ENCODE data around the gene ARSD.
"Not testable (repeated sequence)": the region's sequence is repeated elsewhere in the genome, so short reads cannot be mapped to it uniquely, and the experiment has no call there.

The ARSD gene

GRCh38 chrX:2908125-2908685 is 20.9 kb downstream of the ARSD start:
- WGBS (ENCODE audit: insufficient coverage, insufficient read length) = 100% methylated on average over 2 of the region's 2 CpGs
- Histone ChIP-seq H3K4me3 (ENCODE audit: low read length) (no peak overlapping the region), H3K4me1 (ENCODE audit: control insufficient read depth, insufficient read depth, low read length) (no peaks in the 10 kb centered on the region), H3K36me3 (ENCODE audit: control insufficient read depth, insufficient read depth, low read length) (no peaks in the 10 kb centered on the region), H3K9me3 (ENCODE audit: control insufficient read depth, insufficient read depth, low read length) (no peaks in the 10 kb centered on the region), H3K27me3 (ENCODE audit: control insufficient read depth, insufficient read depth, low read length) (no peaks in the 10 kb centered on the region), H3K27ac (ENCODE audit: low read length) (no peak overlapping the region)
- DNase-seq (ENCODE audit: low read depth, low spot score) = no peak

DNA sequence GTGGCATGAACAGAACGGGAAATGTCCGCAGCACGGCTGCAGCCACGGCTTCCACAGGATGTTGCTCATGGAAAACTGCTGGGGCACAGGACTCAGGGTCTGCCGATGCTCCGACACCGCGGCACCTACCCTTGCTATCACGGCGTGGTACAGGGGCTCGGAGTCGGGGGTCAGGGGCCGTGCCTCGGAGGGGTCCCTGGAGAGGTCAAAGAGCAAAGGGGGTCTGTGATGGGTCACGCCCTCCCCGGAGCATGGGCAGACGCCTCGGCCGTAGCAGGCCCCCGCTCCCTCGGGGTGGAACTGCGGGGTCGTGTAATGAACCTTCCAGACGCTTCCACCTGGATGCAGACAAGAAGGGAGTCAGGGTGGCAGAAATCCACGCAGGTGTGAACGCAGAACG is 21.8 kb downstream of the ARSD start:
- Histone ChIP-seq H3K36me3 (ENCODE audit: control insufficient read depth, insufficient read depth, low read length) (no peaks in the 10 kb centered on the region), H3K27ac (ENCODE audit: low read length) (no peak overlapping the region), H3K4me3 (ENCODE audit: low read length) (no peak overlapping the region), H3K4me1 (ENCODE audit: control insufficient read depth, insufficient read depth, low read length) (no peaks in the 10 kb centered on the region), H3K27me3 (ENCODE audit: control insufficient read depth, insufficient read depth, low read length) (no peaks in the 10 kb centered on the region), H3K9me3 (ENCODE audit: control insufficient read depth, insufficient read depth, low read length) (no peaks in the 10 kb centered on the region)
- DNase-seq (ENCODE audit: low read depth, low spot score) = no peak
- WGBS (ENCODE audit: insufficient coverage, insufficient read length) = no CpG with 5 or more reads among the region's 27 CpGs

DNA sequence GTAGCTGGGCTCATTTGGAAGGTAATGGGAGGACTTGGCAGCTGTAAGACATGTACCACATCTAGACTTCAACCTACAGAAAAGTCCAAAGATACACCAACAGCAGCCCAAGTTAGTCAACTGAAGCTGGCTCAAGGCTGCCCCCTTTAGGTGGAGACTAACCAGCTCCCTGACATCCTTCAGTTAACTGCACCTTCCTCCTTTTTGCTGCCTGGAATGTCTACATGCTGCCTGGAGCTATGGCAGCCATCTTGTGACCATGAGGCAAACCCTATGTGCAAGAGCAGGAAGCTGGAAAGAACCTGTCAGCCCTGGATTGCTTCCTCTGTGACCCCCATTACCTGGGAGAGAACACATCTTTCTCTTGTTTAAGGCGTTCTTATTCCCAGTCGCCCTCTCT is 25.8 kb downstream of the ARSD start:
- Histone ChIP-seq H3K9me3 (ENCODE audit: control insufficient read depth, insufficient read depth, low read length) (no peaks in the 10 kb centered on the region), H3K27me3 (ENCODE audit: control insufficient read depth, insufficient read depth, low read length) (no peaks in the 10 kb centered on the region), H3K4me3 (ENCODE audit: low read length) (no peak overlapping the region), H3K4me1 (ENCODE audit: control insufficient read depth, insufficient read depth, low read length) (no peaks in the 10 kb centered on the region), H3K36me3 (ENCODE audit: control insufficient read depth, insufficient read depth, low read length) (no peaks in the 10 kb centered on the region), H3K27ac (ENCODE audit: low read length) (no peak overlapping the region)
- no peak for DNase-seq (ENCODE audit: low read depth, low spot score)
- WGBS (ENCODE audit: insufficient coverage, insufficient read length) = no CpG with 5 or more reads among the region's 2 CpGs

DNA sequence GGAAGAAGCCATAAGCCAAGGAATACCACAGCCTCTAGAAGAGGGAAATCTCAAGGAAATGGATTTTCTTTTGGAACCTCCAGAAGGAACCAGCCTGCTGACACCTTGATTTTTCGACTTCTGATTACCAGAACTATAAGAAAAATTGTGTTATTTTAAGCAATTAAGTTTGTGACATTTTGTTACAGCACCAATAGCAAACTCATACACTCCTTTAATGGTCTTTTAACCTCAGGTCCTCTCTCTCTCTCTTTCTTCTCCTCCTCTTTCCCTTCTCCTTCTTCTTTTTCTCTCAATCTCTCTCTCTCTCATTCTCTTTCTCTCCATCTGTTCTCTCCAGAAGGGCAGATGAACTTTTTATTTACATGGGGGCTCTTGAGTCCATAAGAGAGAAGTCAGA is 26.3 kb downstream of the ARSD start:
- no peak overlapping the region for H3K27ac ChIP-seq (ENCODE audit: low read length)
- no peaks in the 10 kb centered on the region for H3K27me3 ChIP-seq (ENCODE audit: control insufficient read depth, insufficient read depth, low read length)
- no CpG with 5 or more reads among the region's 1 CpG for WGBS (ENCODE audit: insufficient coverage, insufficient read length)
- no peaks in the 10 kb centered on the region for H3K36me3 ChIP-seq (ENCODE audit: control insufficient read depth, insufficient read depth, low read length)
- no peaks in the 10 kb centered on the region for H3K9me3 ChIP-seq (ENCODE audit: control insufficient read depth, insufficient read depth, low read length)
- H3K4me3 ChIP-seq (ENCODE audit: low read length) = no peak overlapping the region
- DNase-seq (ENCODE audit: low read depth, low spot score) = no peak
- no peaks in the 10 kb centered on the region for H3K4me1 ChIP-seq (ENCODE audit: control insufficient read depth, insufficient read depth, low read length)

DNA sequence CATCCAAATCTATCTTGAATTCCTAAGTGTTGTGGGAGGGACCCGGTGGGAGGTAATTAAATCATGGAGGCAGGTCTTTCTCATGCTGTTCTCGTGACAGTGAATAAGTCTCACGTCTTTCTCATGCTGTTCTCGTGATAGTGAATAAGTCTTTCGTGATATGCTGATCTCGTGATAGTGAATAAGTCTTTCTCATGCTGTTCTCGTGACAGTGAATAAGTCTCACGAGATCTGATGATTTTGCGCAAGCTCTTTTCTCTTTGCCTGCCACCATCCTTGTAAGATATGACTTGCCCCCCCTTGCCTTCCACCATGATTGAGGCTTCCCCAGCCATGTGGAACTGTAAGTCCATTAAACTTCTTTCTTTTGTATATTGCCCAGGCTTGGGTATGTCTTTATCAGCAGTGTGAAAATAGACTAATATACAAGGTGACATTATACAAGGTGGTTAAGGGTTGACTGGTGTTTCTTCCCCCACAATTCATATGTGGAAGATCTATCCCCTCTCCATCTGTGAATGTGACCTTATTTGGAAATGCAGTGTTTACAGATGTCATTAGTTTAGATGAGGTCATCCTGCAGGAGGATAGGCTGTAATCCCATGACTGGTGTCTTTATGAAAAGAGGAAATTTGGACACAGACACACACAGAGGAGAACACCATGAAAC is 27.6 kb downstream of the ARSD start:
- WGBS (ENCODE audit: insufficient coverage, insufficient read length) = no CpG with 5 or more reads among the region's 9 CpGs
- Histone ChIP-seq H3K36me3 (ENCODE audit: control insufficient read depth, insufficient read depth, low read length) (no peaks in the 10 kb centered on the region), H3K27ac (ENCODE audit: low read length) (no peak overlapping the region), H3K4me3 (ENCODE audit: low read length) (no peak overlapping the region), H3K9me3 (ENCODE audit: control insufficient read depth, insufficient read depth, low read length) (no peaks in the 10 kb centered on the region), H3K27me3 (ENCODE audit: control insufficient read depth, insufficient read depth, low read length) (no peaks in the 10 kb centered on the region), H3K4me1 (ENCODE audit: control insufficient read depth, insufficient read depth, low read length) (no peaks in the 10 kb centered on the region)
- DNase-seq (ENCODE audit: low read depth, low spot score) = no peak

DNA sequence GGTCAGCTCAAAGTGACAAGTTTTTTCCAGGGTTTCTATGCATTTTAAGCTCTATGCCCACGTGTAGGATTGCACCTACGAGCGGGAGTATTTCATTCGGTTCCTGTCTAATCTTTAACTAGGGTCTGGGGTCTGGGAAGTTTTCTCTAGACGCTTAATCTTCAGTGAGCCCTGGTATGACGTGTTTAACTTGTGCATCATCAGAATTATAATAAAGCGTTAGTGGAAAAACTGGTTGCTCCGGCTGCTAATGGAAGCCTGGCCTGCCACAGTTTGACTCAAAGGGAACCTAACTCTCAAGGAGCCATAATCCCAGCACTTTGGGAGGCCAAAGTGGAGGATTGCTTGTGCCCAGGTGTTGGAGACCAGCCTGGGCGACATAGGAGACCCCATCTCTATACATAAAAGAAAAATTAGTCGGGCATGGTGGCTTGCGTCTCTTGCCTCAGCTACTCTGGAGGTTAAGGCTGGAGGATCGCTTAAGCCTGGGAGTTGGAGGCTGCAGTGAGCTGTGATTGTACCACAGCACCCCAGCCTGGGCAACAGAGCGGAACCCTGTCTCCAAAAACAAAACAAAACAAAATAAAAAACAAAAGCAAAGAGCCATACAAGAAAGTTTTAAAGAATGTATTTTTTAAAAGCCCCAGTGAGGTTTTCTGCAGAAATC is 30.2 kb downstream of the ARSD start:
- no peak for DNase-seq (ENCODE audit: low read depth, low spot score)
- Histone ChIP-seq H3K27ac (ENCODE audit: low read length) (no peak overlapping the region), H3K36me3 (ENCODE audit: control insufficient read depth, insufficient read depth, low read length) (no peaks in the 10 kb centered on the region), H3K4me1 (ENCODE audit: control insufficient read depth, insufficient read depth, low read length) (no peaks in the 10 kb centered on the region), H3K4me3 (ENCODE audit: low read length) (no peak overlapping the region), H3K9me3 (ENCODE audit: control insufficient read depth, insufficient read depth, low read length) (no peaks in the 10 kb centered on the region), H3K27me3 (ENCODE audit: control insufficient read depth, insufficient read depth, low read length) (no peaks in the 10 kb centered on the region)
- no CpG with 5 or more reads among the region's 13 CpGs for WGBS (ENCODE audit: insufficient coverage, insufficient read length)

- not testable (repeated sequence) for H3K27me3 ChIP-seq (ENCODE audit: control insufficient read depth, insufficient read depth, low read length); H3K4me1 ChIP-seq (ENCODE audit: control insufficient read depth, insufficient read depth, low read length); H3K9me3 ChIP-seq (ENCODE audit: control insufficient read depth, insufficient read depth, low read length); H3K4me3 ChIP-seq (ENCODE audit: low read length); H3K36me3 ChIP-seq (ENCODE audit: control insufficient read depth, insufficient read depth, low read length); DNase-seq (ENCODE audit: low read depth, low spot score)
- H3K27ac ChIP-seq (ENCODE audit: low read length) = peak overlapping the region; percentile 31
- WGBS (ENCODE audit: insufficient coverage, insufficient read length) = no CpG with 5 or more reads among the region's 22 CpGs
Observed at GRCh38 chrX:2897690-2898623, 31.2 kb downstream of the ARSD start.

- H3K36me3 ChIP-seq (ENCODE audit: control insufficient read depth, insufficient read depth, low read length) = no peaks in the 10 kb centered on the region
- no peaks in the 10 kb centered on the region for H3K4me1 ChIP-seq (ENCODE audit: control insufficient read depth, insufficient read depth, low read length)
- H3K27ac ChIP-seq (ENCODE audit: low read length) = no peak overlapping the region
- H3K4me3 ChIP-seq (ENCODE audit: low read length) = no peak overlapping the region
- H3K9me3 ChIP-seq (ENCODE audit: control insufficient read depth, insufficient read depth, low read length) = no peaks in the 10 kb centered on the region
- no peak for DNase-seq (ENCODE audit: low read depth, low spot score)
- WGBS (ENCODE audit: insufficient coverage, insufficient read length) = no CpG with 5 or more reads among the region's 12 CpGs
- H3K27me3 ChIP-seq (ENCODE audit: control insufficient read depth, insufficient read depth, low read length) = no peaks in the 10 kb centered on the region
Observed at GRCh38 chrX:2897311-2897689, 31.8 kb downstream of the ARSD start.

- Histone ChIP-seq H3K9me3 (ENCODE audit: control insufficient read depth, insufficient read depth, low read length) (no peaks in the 10 kb centered on the region), H3K27ac (ENCODE audit: low read length) (no peak overlapping the region), H3K27me3 (ENCODE audit: control insufficient read depth, insufficient read depth, low read length) (no peaks in the 10 kb centered on the region), H3K36me3 (ENCODE audit: control insufficient read depth, insufficient read depth, low read length) (no peaks in the 10 kb centered on the region), H3K4me1 (ENCODE audit: control insufficient read depth, insufficient read depth, low read length) (no peaks in the 10 kb centered on the region), H3K4me3 (ENCODE audit: low read length) (no peak overlapping the region)
- no peak for DNase-seq (ENCODE audit: low read depth, low spot score)
- no CpG with 5 or more reads among the region's 9 CpGs for WGBS (ENCODE audit: insufficient coverage, insufficient read length)
Observed at GRCh38 chrX:2894885-2895292, 34.2 kb downstream of the ARSD start.

DNA sequence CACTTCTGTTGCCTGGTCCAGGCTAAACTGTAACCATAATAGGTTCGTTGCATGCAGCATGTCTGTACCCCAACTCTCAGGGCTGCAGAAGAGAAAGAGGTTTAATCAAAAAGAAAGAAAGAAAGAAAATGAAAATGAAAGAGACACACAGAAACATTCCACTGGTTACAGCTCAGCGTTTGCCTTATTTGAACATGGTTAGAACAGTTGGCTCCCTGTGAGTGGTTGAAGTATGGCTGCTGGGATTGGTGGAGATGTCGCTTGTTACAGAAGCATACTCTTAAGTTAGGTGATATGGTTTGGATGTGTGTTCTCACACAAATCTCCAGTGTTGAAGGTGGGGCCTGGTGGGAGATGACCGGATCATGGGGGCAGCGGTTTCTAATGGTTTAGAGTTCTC is 36.3 kb downstream of the ARSD start:
- Histone ChIP-seq H3K36me3 (ENCODE audit: control insufficient read depth, insufficient read depth, low read length) (no peaks in the 10 kb centered on the region), H3K27ac (ENCODE audit: low read length) (no peak overlapping the region), H3K27me3 (ENCODE audit: control insufficient read depth, insufficient read depth, low read length) (no peaks in the 10 kb centered on the region), H3K4me3 (ENCODE audit: low read length) (no peak overlapping the region), H3K4me1 (ENCODE audit: control insufficient read depth, insufficient read depth, low read length) (no peaks in the 10 kb centered on the region), H3K9me3 (ENCODE audit: control insufficient read depth, insufficient read depth, low read length) (no peaks in the 10 kb centered on the region)
- WGBS (ENCODE audit: insufficient coverage, insufficient read length) = no CpG with 5 or more reads among the region's 5 CpGs
- DNase-seq (ENCODE audit: low read depth, low spot score) = no peak
